ENCODE measurements around the gene TDP1.

TDP1 gene

GRCh38 chr14:89955745-89956660, at the start of gene TDP1:
TDP1 (plus strand) TSS chr14:89955927; CDS start chr14:89963115, 7,188 bp downstream.
- peak; percentile 98 for DNase-seq (ENCODE audit: low spot score)

GRCh38 chr14:89906000-89906399, 49.7 kb upstream of the TDP1 start:
- no peak for DNase-seq (ENCODE audit: low spot score)

GRCh38 chr14:89907655-89908054, 48.1 kb upstream of the TDP1 start:
- DNase-seq (ENCODE audit: low spot score), result no peak

DNA sequence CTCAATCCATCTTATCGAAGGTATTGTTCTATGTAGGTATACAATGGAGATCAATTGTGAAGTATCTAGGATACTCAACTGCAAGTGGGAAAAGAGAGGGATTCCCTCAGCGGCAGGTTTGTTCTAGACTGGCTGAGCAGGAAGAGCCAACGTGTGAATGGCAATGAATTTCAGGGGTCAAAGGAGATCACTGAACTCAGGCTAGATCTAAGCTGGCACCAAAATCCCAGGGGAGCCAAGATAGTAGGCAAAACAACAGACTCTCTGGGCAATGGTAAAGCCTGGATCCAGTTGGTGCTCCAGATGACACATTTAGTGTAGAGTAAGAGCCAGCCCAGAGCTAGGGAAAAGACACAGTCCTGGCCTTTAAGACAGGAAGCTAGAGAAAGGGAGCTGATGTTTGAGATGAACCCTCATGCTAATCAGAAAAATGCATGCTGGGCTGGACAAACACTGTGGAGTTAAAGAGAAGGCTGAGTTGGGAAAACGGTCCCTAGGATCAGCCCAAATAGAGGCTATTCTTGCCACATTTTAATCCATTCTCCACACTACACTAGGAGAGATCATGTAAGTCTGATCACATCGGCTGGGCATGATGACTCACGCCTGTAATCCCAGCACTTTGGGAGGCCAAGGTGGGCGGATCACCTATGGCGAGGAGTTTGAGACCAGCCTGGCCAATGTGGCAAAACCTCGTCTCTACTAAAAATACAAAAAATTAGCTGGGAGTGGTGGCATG, 46.8 kb upstream of the TDP1 start:
- no peak for DNase-seq (ENCODE audit: low spot score)

GRCh38 chr14:89909586-89909985, 46.1 kb upstream of the TDP1 start:
- DNase-seq (ENCODE audit: low spot score), result no peak

GRCh38 chr14:89910691-89911009, 45.1 kb upstream of the TDP1 start:
- peak; percentile 37 for DNase-seq (ENCODE audit: low spot score)

- peak; percentile 22 for DNase-seq (ENCODE audit: low spot score)
Observed at GRCh38 chr14:89911010-89911919, 44.5 kb upstream of the TDP1 start.

- no peak for DNase-seq (ENCODE audit: low spot score)
Observed at GRCh38 chr14:89912221-89912620, 43.5 kb upstream of the TDP1 start.

- DNase-seq (ENCODE audit: low spot score), result no peak
Observed at GRCh38 chr14:89912667-89913211, 43.0 kb upstream of the TDP1 start.

- peak; percentile 65 for DNase-seq (ENCODE audit: low spot score)
Observed at GRCh38 chr14:89915114-89915878, 40.4 kb upstream of the TDP1 start.

- DNase-seq (ENCODE audit: low spot score), result no peak
Observed at GRCh38 chr14:89918721-89919120, 37.0 kb upstream of the TDP1 start.

GRCh38 chr14:89920056-89920455, 35.7 kb upstream of the TDP1 start:
- DNase-seq (ENCODE audit: low spot score), result no peak

GRCh38 chr14:89921346-89921745, 34.4 kb upstream of the TDP1 start:
- no peak for DNase-seq (ENCODE audit: low spot score)

- DNase-seq (ENCODE audit: low spot score), result no peak
Observed at GRCh38 chr14:89922031-89922907, 33.5 kb upstream of the TDP1 start.

- DNase-seq (ENCODE audit: low spot score), result no peak
Observed at GRCh38 chr14:89924268-89924667, 31.5 kb upstream of the TDP1 start.

GRCh38 chr14:89926694-89927093, 29.0 kb upstream of the TDP1 start:
- no peak for DNase-seq (ENCODE audit: low spot score)

- DNase-seq (ENCODE audit: low spot score), result no peak
Observed at GRCh38 chr14:89927186-89927865, 28.4 kb upstream of the TDP1 start.

DNA sequence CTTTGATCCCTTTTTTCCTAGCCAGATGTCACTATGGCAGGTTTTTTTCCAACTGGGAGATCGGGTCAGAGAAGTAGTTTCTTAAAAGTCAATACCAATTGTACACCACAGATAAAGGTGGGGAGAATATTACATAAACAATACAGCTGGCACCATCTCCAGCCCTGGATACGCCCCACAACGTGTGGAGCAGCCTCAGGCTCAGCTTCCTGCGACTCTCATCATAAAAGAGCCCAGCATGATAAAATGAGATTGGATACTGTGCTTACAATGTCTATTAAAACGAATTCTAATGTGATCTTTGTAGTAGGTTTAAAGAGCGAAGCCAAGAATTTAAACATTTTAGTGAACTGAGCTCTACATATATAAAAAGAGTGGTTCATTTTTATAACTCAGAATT, 22.7 kb upstream of the TDP1 start:
- no peak for DNase-seq (ENCODE audit: low spot score)

- DNase-seq (ENCODE audit: low spot score), result no peak
Observed at GRCh38 chr14:89936654-89937185, 19.0 kb upstream of the TDP1 start.
